Mucosa of rectum (tissue), 2 donors: ENCODE measurements around the gene YJEFN3.

Source experiments
- H3K27ac ChIP-seq, 2 donors: one replicate each; pipeline ENCODE4 v1.7.0; 2013; ENCODE audit warnings: inconsistent platforms in 2 of 2, low read depth in 2 of 2, low read length in 2 of 2
- H3K27me3 ChIP-seq, 2 donors: one replicate each; pipeline ENCODE4 v1.7.0; 2013; ENCODE audit warnings: low read length in 2 of 2; ENCODE audit not compliant: control insufficient read depth in 2 of 2, insufficient read depth in 2 of 2
- H3K36me3 ChIP-seq, 2 donors: one replicate each; pipeline ENCODE4 v1.7.0; 2013; ENCODE audit warnings: low read length in 2 of 2; ENCODE audit not compliant: control insufficient read depth in 2 of 2, insufficient read depth in 2 of 2
- H3K4me1 ChIP-seq, 2 donors: one replicate each; pipeline ENCODE4 v1.7.0; 2013; ENCODE audit warnings: low read length in 2 of 2, mild to moderate bottlenecking in 1 of 2; ENCODE audit not compliant: control insufficient read depth in 2 of 2, insufficient read depth in 2 of 2
- H3K4me3 ChIP-seq, 2 donors: one replicate each; pipeline ENCODE4 v1.7.0; 2013; ENCODE audit warnings: low read length in 2 of 2
- H3K9ac ChIP-seq, 2 donors: one replicate each; pipeline ENCODE4 v1.7.0; 2013; ENCODE audit warnings: low read length in 2 of 2, low read depth in 1 of 2, mild to moderate bottlenecking in 1 of 2
- H3K9me3 ChIP-seq, 2 donors: one replicate each; pipeline ENCODE4 v1.7.0; 2013; ENCODE audit warnings: low read length in 2 of 2; ENCODE audit not compliant: control insufficient read depth in 2 of 2
- donor health status: healthy.
- donor health status: Normal muscosa, but diverticular disease.

YJEFN3 gene

DNA sequence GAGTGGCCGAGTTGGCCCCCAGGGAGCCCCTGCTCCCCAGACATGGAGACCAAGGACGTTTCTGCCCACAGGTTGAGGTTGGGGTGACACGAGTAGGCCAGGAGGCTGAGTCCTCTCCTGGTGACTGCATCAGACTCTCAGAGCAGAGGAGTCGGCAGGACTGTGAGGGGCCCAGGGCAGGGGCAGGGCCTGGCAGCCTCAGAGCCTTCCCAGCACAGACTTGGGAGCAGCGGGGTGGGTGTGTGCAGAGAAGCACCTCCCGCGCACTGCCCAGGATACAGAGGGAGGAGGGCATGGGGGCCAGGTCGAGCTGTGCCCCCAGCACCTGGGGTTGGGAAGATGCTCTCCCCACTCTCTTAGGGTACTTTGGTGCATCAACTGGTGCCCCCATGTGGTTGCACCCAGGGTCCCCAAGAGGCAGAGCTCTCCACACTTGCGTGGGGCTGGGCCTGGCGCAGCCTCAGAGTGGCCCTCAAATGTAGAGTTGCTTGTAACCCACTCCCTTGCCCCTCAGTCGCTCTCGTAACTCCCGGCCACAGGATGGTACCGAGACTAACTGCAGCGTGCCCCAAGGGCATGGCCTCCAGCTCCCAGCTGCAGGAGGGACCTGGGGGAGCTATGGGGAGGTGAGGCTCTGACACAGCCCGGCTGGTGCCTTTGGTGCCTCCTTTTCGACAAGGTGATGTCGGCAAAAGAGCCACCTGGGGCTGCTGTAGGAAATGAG lies 29.3 kb upstream of the YJEFN3 start:
- Histone ChIP-seq H3K4me3 (no peak overlapping the region), H3K9ac (no peak overlapping the region), H3K36me3 (peaks cover 75 to 87% of the 10 kb centered on the region in 2 donors), H3K27ac (no peak overlapping the region), H3K9me3 (no peaks in the 10 kb centered on the region), H3K27me3 (no peaks in the 10 kb centered on the region), H3K4me1 (no peaks in the 10 kb centered on the region)

DNA sequence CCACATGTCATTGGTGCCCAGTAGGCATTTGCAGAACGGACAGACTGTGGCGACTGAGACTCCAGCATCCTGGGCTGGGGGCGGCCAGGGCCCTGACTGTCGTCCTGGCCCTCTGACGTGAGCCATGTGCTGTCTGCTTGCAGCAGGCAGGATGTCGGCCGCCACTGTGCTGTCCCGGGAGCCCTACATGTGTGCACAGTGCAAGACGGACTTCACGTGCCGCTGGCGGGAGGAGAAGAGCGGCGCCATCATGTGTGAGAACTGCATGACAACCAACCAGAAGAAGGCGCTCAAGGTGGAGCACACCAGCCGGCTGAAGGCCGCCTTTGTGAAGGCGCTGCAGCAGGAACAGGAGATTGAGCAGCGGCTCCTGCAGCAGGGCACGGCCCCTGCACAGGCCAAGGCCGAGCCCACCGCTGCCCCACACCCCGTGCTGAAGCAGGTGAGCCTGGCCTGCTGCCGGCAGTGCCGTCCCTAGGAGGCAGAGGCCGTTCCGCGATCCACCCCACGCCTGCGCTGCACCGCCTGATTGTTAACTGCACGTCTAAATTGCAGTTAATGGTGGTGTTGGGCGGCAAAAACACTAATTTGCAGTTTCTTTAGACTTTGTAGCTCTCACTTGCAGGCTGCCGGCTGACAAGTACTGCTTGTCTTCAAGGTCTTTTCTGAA lies 27.6 kb upstream of the YJEFN3 start:
- no peak overlapping the region for H3K27ac ChIP-seq
- no peak overlapping the region for H3K4me3 ChIP-seq
- H3K4me1 ChIP-seq: no peaks in the 10 kb centered on the region
- no peaks in the 10 kb centered on the region for H3K9me3 ChIP-seq
- no peak overlapping the region for H3K9ac ChIP-seq
- H3K36me3 ChIP-seq: peaks cover 76 to 88% of the 10 kb centered on the region in 2 donors
- no peaks in the 10 kb centered on the region for H3K27me3 ChIP-seq

DNA sequence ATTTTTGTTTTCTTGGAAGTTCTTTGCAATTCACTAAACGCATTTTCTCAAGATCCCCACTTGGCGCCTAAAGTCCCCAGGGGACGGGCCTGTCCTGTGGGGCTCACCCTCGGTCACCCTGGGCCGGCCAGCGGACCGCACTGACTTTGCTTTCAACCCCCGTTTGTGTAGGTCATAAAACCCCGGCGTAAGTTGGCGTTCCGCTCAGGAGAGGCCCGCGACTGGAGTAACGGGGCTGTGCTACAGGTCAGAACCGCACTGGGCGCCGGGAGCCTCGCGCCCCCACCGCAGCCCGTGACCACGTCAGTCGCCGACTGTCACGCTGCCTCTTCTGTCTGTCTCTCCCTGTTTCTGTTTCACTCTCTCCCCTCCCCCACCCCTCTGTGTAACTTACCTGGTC lies 26.9 kb upstream of the YJEFN3 start:
- Histone ChIP-seq H3K9ac (no peak overlapping the region), H3K4me1 (no peaks in the 10 kb centered on the region), H3K27ac (no peak overlapping the region), H3K9me3 (no peaks in the 10 kb centered on the region), H3K36me3 (peaks cover 74 to 86% of the 10 kb centered on the region in 2 donors), H3K4me3 (no peak overlapping the region), H3K27me3 (no peaks in the 10 kb centered on the region)

DNA sequence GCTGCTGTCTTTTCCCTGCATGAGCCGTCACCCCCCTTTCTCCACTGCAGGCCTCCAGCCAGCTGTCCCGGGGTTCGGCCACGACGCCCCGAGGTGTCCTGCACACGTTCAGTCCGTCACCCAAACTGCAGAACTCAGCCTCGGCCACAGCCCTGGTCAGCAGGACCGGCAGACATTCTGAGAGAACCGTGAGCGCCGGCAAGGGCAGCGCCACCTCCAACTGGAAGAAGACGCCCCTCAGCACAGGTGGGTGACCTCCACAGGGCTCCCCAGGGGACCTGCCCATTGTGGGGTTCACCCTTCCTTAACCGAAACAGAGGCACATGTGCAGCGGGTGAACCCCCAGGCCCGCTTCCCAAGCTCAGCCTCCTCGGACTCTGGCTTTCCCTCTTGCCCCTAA lies 26.4 kb upstream of the YJEFN3 start:
- Histone ChIP-seq H3K4me3 (no peak overlapping the region), H3K27ac (no peak overlapping the region), H3K9me3 (no peaks in the 10 kb centered on the region), H3K4me1 (no peaks in the 10 kb centered on the region), H3K36me3 (peaks cover 73 to 87% of the 10 kb centered on the region in 2 donors), H3K9ac (no peak overlapping the region), H3K27me3 (no peaks in the 10 kb centered on the region)

DNA sequence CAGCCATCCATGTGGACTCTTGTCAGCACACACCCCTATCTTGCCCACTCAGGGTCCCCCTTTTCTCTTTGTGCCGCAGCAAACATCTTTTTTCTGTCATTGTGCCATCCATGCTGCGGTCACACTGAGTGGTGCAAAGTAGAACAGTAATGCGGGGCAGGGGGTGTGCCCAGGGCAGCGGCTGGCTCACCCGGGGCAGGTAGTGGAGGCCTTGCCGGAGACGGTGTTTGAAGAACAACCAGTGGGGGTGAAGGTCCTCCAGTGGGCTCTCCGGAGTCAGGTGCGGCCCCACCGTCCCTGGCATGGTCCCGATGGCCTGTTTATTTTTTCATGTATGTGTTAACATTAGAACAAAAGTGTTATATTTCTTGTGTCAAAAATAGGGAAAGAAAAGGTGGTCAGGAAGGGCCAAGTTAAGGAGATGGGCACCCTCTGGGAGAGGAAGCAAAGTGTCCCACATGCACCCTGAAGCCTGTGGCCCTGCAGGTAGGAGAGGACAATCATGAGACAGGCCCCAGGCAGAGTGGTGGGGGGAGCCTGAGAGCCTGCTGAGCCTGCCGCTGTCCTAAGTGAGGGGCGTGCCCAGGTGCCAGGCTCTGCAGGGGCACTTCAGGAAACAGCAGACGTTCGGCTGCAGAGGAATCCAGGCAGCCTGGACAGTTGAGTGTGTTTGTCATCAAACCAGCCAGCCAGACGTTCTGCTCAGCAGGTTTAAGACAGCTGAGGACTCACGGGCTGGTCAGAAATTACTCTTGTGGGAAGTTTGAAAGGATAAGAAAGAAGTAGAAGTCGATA lies 25.7 kb upstream of the YJEFN3 start:
- H3K27ac ChIP-seq: no peak overlapping the region
- no peaks in the 10 kb centered on the region for H3K27me3 ChIP-seq
- no peaks in the 10 kb centered on the region for H3K4me1 ChIP-seq
- H3K9me3 ChIP-seq: no peaks in the 10 kb centered on the region
- peaks cover 70 to 82% of the 10 kb centered on the region in 2 donors for H3K36me3 ChIP-seq
- no peak overlapping the region for H3K4me3 ChIP-seq
- H3K9ac ChIP-seq: no peak overlapping the region

DNA sequence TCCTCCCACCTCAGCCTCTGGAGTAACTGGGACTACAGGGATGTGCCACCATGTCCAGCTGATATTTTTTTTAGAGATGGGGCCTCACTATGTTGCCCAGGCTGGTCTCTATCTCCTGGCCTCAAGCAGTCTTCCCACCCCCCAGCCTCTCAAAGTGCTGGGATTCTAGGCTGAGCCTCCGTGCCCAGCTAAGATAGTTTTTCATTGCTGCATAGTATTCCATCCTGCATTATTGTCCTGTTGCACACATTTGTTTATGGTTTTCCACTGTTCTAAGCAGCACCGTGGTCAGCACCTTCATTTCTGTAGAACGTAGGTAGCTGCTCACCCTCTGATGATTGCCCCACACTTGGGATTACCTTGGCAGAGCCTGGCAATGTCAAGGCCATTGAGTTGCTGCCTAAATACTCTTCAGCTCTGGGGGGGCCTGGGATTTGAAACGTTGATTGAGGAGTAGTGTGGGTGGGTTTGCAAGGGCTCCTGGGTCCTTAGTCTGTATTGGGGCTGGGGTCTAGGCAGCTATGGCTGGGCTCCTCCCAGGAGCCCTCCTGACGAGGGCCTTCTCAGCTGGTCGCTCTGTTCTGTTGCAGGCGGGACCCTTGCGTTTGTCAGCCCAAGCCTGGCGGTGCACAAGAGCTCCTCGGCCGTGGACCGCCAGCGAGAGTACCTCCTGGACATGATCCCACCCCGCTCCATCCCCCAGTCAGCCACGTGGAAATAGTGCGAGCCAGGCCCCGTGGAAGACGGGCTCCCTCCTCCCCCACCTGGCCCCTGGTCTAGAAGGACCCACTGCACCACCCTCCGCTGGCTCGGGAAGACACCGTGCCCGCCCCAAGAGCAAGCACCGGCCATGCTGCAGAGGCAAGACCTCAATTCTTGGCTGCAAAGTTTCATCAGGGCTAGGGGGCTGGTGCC lies 23.7 kb upstream of the YJEFN3 start:
- no peaks in the 10 kb centered on the region for H3K27me3 ChIP-seq
- no peaks in the 10 kb centered on the region for H3K4me1 ChIP-seq
- no peaks in the 10 kb centered on the region for H3K9me3 ChIP-seq
- no peak overlapping the region for H3K9ac ChIP-seq
- no peak overlapping the region for H3K4me3 ChIP-seq
- H3K36me3 ChIP-seq: peaks cover 54 to 62% of the 10 kb centered on the region in 2 donors
- no peak overlapping the region for H3K27ac ChIP-seq

DNA sequence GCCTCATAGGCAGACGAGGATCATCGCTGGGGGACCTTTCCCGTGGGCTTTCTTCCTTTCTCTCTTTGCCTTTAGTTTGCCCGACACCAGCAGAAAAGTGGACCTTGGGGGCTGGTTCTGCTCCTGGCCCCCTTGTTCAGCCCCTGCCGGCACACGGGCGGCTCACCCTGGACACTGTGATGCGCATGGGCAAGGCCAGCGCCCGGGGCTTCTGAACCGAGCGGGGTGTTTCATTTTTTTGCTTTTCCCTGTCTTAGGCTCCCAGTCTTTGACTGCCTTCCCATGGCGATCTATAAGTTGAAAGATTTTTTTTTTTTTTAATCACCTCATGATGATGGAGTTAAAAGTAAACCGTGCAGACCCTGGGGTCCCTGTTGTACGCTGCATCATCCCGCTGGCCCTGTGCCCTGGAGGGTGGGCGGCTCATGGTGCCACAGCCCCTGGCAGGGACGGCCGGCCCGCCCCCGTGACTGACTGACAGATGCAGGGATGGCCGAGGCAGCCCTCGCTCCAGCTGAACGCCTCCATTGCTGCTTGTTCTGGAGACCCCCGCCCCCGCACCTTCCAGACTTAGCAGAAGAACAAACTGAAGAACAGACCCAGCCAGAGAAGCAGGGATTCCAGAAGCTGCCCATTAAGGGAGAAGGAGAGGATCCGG lies 22.9 kb upstream of the YJEFN3 start:
- Histone ChIP-seq H3K36me3 (peaks cover 48 to 55% of the 10 kb centered on the region in 2 donors), H3K9ac (no peak overlapping the region), H3K4me1 (no peaks in the 10 kb centered on the region), H3K4me3 (no peak overlapping the region), H3K27ac (no peak overlapping the region), H3K27me3 (no peaks in the 10 kb centered on the region), H3K9me3 (no peaks in the 10 kb centered on the region)

DNA sequence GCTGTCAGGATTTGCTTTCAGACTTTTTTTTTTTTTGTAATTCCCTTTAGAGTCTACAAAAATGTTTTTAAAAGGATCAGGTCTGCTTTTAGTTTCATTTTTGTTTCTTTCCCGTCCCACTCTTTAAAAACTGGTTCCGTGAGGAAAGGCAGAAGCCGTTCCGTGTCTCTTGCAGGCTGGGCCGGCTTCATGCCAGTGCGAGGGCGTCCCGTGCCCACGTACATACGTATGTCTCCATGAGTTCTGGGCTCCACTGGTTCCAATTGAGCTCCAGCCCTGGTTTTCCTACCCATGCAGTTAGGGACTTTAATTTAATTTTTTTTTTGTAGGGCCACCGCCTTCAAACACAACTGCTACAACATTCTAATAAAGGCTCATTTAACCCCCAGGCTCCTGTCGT lies 22.1 kb upstream of the YJEFN3 start:
- H3K27ac ChIP-seq: no peak overlapping the region
- no peaks in the 10 kb centered on the region for H3K9me3 ChIP-seq
- no peaks in the 10 kb centered on the region for H3K27me3 ChIP-seq
- H3K4me1 ChIP-seq: no peaks in the 10 kb centered on the region
- H3K36me3 ChIP-seq: peaks cover 40 to 47% of the 10 kb centered on the region in 2 donors
- no peak overlapping the region for H3K4me3 ChIP-seq
- no peak overlapping the region for H3K9ac ChIP-seq

DNA sequence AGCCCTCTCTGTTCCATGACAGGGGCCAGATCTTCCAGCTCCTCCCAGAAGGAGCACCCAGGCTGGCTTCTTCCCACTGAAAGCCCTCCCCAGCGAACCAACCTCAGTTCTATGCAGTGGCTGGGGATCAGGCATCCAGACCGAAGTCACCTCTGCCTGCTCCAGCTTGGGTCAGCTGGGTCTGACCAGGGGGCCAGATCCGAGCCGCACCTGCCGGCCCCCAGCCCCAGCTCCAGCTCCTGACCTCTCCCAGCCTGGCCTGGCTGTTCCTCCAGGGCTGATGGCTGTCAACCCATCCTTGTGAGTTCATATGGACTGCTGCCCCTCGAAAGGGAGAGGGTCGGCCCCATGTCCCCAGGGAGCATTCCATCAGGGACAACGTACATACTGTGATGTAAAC lies 21.4 kb upstream of the YJEFN3 start:
- Histone ChIP-seq H3K4me1 (no peaks in the 10 kb centered on the region), H3K36me3 (peaks cover 34 to 40% of the 10 kb centered on the region in 2 donors), H3K27ac (no peak overlapping the region), H3K9me3 (no peaks in the 10 kb centered on the region), H3K9ac (no peak overlapping the region), H3K27me3 (no peaks in the 10 kb centered on the region), H3K4me3 (no peak overlapping the region)
